GM08714 (cell line): ENCODE data around the gene TBC1D10A.

Experiments
- H3K4me3 ChIP-seq: fragments of 200-500 bp; sonication (Bioruptor generic); 2 replicates; pipeline ENCODE4 v1.5.1; 2014; ENCODE audit warnings: mild to moderate bottlenecking, low read length, inconsistent platforms
- ZNF274 ChIP-seq: IDR thresholded peaks from 2 replicates; pipeline ENCODE4 v1.6.1; 2012; ENCODE audit warnings: mild to moderate bottlenecking, low read depth, low read length

Gene TBC1D10A

DNA sequence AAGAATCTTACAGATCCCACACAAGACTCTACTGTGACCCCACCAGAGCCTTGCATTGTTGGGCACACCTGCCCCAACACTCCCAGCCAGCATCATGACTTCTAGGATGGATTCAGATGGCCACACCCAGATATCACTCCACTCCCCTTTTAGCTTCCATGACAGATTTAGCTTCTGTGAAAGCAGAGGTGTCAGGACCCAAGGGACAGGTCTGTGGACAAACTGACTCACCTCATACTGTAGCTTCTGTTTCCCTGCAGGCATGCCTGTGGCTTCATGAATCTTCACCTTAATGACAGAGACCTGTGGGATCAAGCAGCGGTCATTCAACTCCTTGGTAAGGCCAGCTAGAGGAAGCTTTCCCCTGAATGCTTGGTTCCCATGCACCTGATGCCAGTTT, 8.5 kb upstream of the TBC1D10A start:
- TF ChIP-seq ZNF274 = no peak
- H3K4me3 ChIP-seq = no peak overlapping the region

DNA sequence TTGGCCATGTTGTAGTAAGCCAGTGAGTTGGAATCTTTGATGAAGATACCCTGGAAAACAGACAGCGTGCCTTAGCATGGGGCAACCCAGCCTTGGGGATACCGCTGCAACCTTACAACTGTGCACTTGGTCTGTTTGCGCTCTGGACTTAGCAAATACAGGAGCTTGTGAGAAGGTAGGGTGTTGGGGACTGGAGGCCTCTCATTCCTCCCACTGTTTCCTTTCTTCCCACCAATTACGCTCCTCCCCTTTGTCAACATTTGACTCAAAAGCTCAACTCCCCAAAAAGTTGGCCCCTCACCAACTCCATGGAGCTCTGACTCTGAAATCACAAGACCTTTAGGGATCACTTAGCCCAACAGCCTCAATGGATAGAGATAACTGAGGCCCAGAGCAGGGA, 7.9 kb upstream of the TBC1D10A start:
- H3K4me3 ChIP-seq = no peak overlapping the region
- no peak for TF ChIP-seq ZNF274

DNA sequence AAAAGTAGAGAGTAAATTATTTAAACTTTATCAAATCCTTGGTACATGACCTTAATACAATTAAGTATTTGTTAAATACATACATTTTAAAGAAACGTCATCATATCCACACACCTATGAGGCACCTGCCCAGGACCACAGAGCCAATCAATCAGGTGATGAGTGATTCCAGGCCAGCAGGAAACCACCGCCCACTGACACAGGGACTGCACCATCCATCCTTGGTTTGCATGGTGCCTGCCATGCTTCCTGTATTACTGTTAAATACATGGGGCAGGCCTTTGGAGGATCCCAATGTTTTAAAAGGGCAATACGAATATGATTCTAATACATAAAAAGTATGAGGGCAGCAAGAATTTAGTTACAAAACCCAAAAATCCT, 7.0 kb upstream of the TBC1D10A start:
- TF ChIP-seq ZNF274 = no peak
- no peak overlapping the region for H3K4me3 ChIP-seq

DNA sequence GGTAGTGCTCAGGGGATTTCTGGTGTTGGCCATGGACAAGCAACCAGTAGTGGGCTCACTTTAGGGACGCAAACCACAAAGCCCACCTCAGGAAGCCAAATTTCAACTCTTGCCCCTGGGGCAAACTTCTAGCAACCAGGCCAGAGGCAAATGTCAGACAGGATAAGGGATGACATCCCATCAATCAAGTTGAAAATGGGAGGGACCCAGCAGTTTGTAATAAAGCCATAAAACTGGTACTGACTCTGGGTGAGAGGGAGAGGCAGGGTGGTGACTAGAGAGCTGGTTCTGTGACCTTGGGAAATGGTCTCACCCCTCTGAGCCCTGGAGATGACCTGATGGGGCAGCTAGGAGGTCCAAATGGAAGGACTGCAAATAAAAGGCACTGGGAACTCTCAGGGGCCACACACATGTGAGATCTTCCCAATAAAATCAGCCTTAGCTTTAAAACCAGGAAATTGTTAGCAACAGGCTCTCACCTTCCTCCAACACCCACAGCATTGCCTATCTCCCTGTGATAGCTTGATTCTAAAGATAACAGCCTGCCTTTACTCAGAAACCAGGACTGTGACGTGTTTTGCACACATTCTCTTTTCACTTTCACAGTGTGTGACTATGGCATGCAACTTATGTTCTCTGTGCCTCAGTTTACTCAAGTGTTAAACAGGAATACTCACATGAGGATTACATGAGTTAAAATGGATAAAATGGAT, 6.4 kb upstream of the TBC1D10A start:
- H3K4me3 ChIP-seq = no peak overlapping the region
- no peak for TF ChIP-seq ZNF274

DNA sequence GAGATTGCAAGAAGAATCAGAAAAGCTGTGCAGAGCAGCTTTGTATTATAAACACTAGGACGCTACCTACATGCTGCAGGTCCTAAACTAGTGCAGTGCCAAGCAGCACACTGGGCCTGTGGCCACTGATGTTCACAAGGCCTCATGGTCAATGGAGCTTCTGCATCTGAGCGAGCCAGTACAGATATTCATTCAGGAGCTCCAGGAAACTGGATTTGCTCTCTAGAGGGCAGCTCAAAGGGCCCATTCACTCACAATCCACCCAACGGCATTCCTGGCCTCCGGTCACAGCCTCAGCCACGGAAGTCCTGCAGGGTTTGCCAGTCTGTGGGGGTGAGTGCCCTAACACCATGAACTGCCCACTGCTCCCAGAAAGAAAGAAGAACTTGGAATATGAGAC, 5.8 kb upstream of the TBC1D10A start:
- no peak for TF ChIP-seq ZNF274
- H3K4me3 ChIP-seq = no peak overlapping the region

DNA sequence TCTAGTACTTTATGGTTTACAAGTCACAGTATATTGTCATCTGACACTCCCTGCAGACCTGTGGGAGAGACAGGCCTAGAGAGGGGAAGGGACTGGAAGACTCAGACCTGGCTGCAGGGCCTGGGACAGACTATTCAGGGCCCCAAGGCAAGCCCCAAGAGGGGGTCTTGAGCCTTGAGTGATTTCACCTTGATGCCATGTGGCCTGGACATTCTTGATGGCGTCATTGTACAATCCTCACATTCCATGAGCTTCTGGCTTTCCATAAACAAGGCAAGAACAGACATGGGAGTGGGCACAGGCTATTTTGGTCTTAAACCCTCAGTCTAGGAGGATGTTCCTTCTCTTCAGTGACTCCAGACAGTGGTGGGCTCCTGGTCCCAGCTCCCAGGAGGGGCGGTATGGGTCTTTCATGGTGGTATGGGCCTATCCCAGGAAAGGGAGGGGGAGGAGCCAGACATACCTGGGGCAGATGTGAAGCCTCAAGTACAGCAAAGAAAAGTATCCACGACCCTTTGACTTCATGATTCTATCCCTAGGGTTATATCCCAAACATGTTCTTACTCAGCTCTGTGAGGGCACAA, 1.8 kb upstream of the TBC1D10A start:
- no peak overlapping the region for H3K4me3 ChIP-seq
- no peak for TF ChIP-seq ZNF274

DNA sequence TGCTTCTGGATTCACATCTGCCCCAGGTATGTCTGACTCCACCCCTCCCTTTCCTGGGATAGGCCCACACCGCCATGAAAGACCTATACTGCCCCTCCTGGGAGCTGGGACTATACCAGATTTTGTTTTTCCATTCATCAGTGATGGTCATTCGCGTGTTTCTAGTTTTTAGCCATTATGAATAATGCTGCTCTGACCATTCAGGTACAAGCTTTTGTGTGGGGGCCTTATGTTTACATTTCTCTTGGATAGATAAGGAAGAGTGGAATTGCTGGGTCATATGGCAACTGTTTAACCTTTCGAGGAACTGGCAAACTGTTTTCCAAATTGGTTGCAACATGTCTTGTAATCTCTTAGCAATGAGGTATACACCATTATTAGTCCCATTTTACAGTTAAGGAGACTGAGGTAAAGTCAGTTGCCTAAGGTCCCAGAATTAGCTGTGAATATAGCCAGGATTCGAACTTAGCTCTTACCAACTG, 1.2 kb upstream of the TBC1D10A start:
- TF ChIP-seq ZNF274 = no peak
- peak overlapping the region; percentile 84 for H3K4me3 ChIP-seq

DNA sequence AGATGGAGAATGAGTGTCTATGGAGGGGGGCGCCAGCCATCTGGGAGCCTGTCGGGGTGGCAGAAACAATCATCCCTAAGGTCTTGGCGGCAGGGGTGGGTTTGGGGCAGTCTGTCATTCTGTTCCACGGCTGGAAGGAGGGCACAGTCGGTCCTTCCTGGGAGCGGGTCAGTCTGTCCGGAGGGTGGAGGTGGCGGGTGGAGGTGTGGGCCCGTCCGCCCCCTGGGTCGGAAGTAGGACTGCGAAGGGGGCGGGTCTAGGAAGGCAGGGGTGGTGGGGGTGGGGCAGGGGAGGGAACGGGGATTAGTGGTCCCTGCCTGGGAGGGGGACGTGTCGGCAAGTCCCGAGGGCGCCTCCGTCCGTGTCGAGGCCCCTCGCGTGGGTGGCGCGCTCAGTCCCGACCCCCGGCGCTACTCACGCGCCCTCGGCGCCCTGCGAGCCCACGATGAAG, 461 bp downstream of the TBC1D10A start:
- no peak for TF ChIP-seq ZNF274
- peak overlapping the region; percentile 94 for H3K4me3 ChIP-seq

DNA sequence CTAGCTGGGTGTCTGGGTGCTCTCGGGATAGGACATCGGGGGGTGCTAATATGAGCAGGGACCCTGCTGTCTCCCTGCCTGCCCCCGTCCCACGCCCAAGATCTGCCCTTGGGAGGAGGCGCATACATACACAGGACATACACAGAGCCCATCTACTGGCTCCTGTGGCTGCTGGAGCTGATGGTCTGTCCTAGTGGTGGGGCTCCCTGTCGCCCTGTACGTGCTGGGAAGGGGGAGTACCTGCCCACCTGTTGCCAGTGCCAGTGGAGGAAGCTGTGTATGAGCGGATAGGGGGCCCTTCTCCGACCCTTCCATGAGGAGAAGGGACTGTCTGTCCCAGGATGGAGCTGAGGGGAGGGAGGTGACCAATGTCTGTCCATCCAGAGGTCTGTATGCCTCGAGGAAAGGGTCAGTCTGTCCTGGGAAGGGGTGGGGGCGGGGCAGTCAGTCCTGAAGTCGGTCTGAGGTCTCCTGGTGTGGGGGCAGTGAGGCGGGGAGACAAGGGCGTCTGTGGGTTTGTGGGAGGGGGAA, 952 bp downstream of the TBC1D10A start:
- no peak for TF ChIP-seq ZNF274
- peak overlapping the region; percentile 94 for H3K4me3 ChIP-seq

DNA sequence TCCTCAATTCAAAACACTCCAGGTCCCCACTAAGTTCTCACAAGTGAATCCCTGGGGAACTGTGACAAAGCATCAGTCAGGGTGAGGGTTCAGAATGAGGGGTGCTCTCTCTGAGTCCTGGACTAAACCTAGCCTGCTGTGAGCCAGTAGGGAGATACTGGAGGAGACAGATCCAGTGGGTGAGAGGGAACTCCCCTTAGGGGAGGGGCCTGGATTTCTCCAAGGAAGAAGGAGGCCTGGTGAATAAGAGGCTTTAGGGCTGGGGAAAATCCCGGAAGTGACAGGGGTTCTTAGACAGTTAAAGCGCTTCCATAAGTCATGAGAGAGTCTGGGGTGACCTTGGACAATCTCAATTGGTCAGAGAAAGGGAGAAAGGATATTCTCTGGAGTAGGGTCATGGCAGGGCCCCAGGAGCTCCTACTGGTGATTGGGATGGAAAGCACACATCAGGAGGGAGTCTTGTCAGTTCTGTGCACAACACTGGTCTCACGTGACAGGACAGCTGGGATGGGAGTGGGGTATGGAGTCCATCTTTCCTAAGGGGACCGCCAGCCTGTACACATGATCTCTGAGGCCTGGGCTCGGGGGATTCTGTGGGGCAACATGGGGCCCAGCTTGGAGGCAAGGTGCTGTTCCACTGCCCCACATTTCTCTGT, 1.5 kb downstream of the TBC1D10A start:
- peak overlapping the region; percentile 94 for H3K4me3 ChIP-seq
- no peak for TF ChIP-seq ZNF274

DNA sequence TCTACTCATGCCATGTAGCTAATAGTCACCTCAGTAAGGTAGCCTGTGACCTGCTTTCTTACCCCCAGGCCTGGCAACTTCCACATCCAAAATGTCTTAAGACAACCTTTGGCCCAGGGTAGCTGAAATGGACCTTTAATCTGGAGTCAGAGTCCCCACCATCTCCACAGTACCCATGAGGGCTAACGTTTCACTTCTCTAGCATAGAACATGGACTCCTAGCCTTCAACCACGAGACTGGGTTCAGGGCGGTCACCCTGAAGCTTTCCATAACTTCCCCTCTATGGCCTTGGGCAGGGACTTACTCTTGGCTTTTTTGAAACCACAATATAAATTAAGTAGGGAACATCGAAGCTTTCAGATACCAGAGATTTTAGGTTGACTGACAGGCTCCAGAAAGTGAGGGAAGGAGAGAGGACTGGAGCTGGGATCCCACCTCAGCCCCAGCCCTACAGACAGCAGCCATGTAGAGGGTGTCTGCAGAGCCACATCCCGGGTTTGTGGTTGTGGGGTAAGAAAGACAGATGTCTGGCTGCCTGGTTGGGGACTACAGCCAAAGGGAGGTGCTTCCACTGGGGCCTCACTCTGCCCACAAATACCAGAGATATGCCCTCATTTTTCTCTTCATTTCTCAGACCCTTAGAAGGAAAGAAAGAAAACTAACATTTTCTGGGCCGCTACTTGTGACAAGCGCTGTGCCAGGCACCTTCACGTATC, 2.6 kb downstream of the TBC1D10A start:
- H3K4me3 ChIP-seq = peak overlapping the region; percentile 94; the same call in 1 of the 2 replicates
- no peak for TF ChIP-seq ZNF274

DNA sequence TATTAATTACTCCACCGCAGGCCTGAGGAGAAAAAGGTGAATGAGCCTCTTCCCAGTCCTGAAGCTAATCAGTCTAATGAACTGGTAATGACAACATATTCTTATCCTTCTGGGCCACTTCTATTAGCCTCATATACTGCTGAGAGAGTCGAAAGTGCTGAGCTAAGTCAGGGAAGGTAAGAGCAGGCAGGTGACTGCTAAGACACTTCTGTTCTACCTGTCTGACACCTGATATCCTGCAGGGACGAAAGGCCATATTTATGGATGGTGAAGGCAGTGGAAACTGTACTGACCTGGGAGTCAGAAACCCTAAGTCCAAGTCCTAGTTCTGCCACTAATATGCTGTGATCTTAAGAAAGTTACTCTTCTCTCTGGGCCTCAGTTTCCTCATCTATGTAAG, 3.5 kb downstream of the TBC1D10A start:
- no peak overlapping the region for H3K4me3 ChIP-seq
- TF ChIP-seq ZNF274 = no peak

DNA sequence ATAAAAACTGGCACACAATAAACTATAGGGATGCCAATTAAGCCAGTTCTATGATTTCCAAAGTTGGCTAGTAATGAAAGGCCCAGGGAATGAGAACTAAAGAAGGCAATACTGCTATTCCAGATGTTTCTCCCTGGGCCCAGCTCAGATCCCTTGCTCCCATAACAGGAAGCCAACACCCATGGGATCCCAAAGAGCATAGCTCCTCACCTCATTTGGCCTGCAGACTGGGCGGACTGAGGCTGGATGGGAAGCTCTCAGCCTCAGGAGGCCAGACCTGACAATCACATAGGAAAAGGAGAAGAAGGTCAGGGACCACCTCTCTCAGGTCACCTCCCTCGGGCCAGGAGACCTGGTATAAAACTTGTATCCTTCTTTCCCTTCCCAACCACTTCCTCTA, 5.3 kb downstream of the TBC1D10A start:
- H3K4me3 ChIP-seq = no peak overlapping the region
- no peak for TF ChIP-seq ZNF274

DNA sequence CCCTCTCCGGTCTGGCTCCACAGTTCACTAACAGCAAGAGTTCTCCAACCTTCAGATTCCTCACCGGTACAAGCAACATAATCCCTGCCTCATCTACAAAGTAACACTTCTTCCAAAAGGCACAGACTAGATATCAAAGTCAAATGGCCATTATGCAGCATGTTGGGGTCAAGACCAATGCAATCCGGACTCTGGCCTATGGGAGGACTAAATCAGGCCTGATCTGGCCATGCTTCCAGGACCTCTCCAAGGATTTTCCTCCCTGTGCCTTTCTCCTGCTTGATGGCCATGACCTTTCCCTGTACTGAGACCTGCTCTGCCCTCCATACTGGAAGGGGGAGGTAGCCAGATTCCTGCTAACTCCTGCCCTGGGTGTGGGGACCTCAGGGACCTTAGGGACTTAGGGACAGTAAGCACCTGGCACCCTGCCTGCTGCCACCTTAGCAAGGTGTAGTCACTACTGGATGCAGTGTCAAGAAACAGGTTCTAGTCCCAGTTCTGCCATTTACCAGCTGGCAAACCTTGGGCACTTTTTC, 6.7 kb downstream of the TBC1D10A start:
- H3K4me3 ChIP-seq = no peak overlapping the region
- no peak for TF ChIP-seq ZNF274
